HepG2 (cell line): ENCODE results near the gene DPF1. TPM values are rescaled to one million over a fixed set of nuclear protein-coding genes. Genes with fewer than 3 reads are reported as not detected.

ENCODE experiments used
- ATAD3A ChIP-seq: sonication (generic); formaldehyde crosslinking; IDR thresholded peaks from 2 replicates; pipeline ENCODE4 v1.4.0; 2020; ENCODE audit warnings: missing genetic modification reagents
- ATF4 ChIP-seq, 2 experiments: fragments of 450-650 bp in 1 of 2; sonication (generic) in 1 of 2; formaldehyde crosslinking; IDR thresholded peaks; 2 replicates each; pipeline versions ENCODE4 v1.5.0 to v1.8.0; 2020 to 2022; ENCODE audit warnings: mild to moderate bottlenecking in 1 of 2, missing genetic modification reagents in 1 of 2
- EP300 ChIP-seq, 3 experiments: sonication (generic) in 1 of 3; formaldehyde crosslinking in 1 of 3; IDR thresholded peaks; 2 replicates each; pipeline versions ENCODE4 v1.5.1 to v1.6.1; 2011 to 2020; ENCODE audit warnings: low read depth in 2 of 3, low read length in 2 of 3, borderline replicate concordance in 1 of 3, improper control_type of control experiment in 1 of 3, mild to moderate bottlenecking in 1 of 3, missing genetic modification reagents in 1 of 3, moderate library complexity in 1 of 3
- ETV5 ChIP-seq: IDR thresholded peaks from 2 replicates; pipeline ENCODE4 v1.6.1; 2018; ENCODE audit warnings: missing biosample characterization, missing genetic modification reagents, inconsistent platforms, borderline replicate concordance
- FOXC1 ChIP-seq: sonication (generic); formaldehyde crosslinking; IDR thresholded peaks from 2 replicates; pipeline ENCODE4 v1.8.0; 2022; ENCODE audit warnings: mild to moderate bottlenecking, missing genetic modification reagents, borderline replicate concordance
- GABPB1 ChIP-seq: IDR thresholded peaks from 2 replicates; pipeline ENCODE4 v1.6.1; 2016; ENCODE audit warnings: mild to moderate bottlenecking, missing genetic modification reagents, moderate library complexity, missing compliant biosample characterization
- GMEB2 ChIP-seq: IDR thresholded peaks from 2 replicates; pipeline ENCODE4 v1.6.1; 2016; ENCODE audit warnings: missing biosample characterization, missing genetic modification reagents, low read depth
- HOXA3 ChIP-seq: sonication (generic); formaldehyde crosslinking; IDR thresholded peaks from 2 replicates; pipeline ENCODE4 v1.5.0; 2020; ENCODE audit warnings: missing genetic modification reagents
- HOXA7 ChIP-seq: sonication (generic); formaldehyde crosslinking; IDR thresholded peaks from 2 replicates; pipeline ENCODE4 v1.8.1; 2022; ENCODE audit warnings: mild to moderate bottlenecking, missing genetic modification reagents, moderate library complexity
- KLF9 ChIP-seq: IDR thresholded peaks from 2 replicates; pipeline ENCODE4 v1.6.1; 2016; ENCODE audit warnings: low read depth
- NR2F1 ChIP-seq, 2 experiments: fragments of 450-650 bp in 1 of 2; formaldehyde crosslinking in 1 of 2; IDR thresholded peaks; 2 replicates each; pipeline versions ENCODE4 v1.5.0 to v1.6.1; 2016 to 2020; ENCODE audit warnings: mild to moderate bottlenecking in 1 of 2, missing compliant biosample characterization in 1 of 2, missing genetic modification reagents in 1 of 2, moderate library complexity in 1 of 2
- REL ChIP-seq: sonication (generic); formaldehyde crosslinking; conservative IDR thresholded peaks from 2 replicates; pipeline ENCODE4 v1.8.0; 2022; ENCODE audit warnings: mild to moderate bottlenecking, missing genetic modification reagents, moderate library complexity
- SPEN ChIP-seq: sonication (generic); formaldehyde crosslinking; IDR thresholded peaks from 2 replicates; pipeline ENCODE4 v1.5.1; 2020; ENCODE audit warnings: low read depth, mild to moderate bottlenecking, missing genetic modification reagents
- SYNCRIP ChIP-seq: fragments of 200-400 bp; formaldehyde crosslinking; IDR thresholded peaks from 2 replicates; pipeline ENCODE4 v1.6.1; 2018; ENCODE audit warnings: mild to moderate bottlenecking, low read depth, low read length; ENCODE audit not compliant: insufficient read depth
- TBX3 ChIP-seq: fragments of 450-650 bp; IDR thresholded peaks from 2 replicates; pipeline ENCODE4 v1.6.1; 2017; ENCODE audit warnings: antibody characterized with exemption, mild to moderate bottlenecking, inconsistent platforms, borderline replicate concordance
- TSC22D2 ChIP-seq: sonication (generic); formaldehyde crosslinking; IDR thresholded peaks from 2 replicates; pipeline ENCODE4 v1.5.1; 2020; ENCODE audit warnings: missing genetic modification reagents, mild to moderate bottlenecking, borderline replicate concordance
- YEATS2 ChIP-seq: sonication (generic); formaldehyde crosslinking; IDR thresholded peaks from 2 replicates; pipeline ENCODE4 v1.4.0; 2020; ENCODE audit warnings: missing genetic modification reagents, borderline replicate concordance
- ZBTB44 ChIP-seq: sonication (generic); formaldehyde crosslinking; IDR thresholded peaks from 2 replicates; pipeline ENCODE4 v1.4.0; 2020; ENCODE audit warnings: missing genetic modification reagents
- ZFP62 ChIP-seq: sonication (generic); formaldehyde crosslinking; IDR thresholded peaks from 2 replicates; pipeline ENCODE4 v1.4.0; 2020; ENCODE audit warnings: missing genetic modification reagents
- ZFP82 ChIP-seq: sonication (generic); formaldehyde crosslinking; IDR thresholded peaks from 2 replicates; pipeline ENCODE4 v1.5.1; 2020; ENCODE audit warnings: mild to moderate bottlenecking, missing genetic modification reagents, borderline replicate concordance
- ZNF430 ChIP-seq: sonication (generic); formaldehyde crosslinking; IDR thresholded peaks from 2 replicates; pipeline ENCODE4 v1.9.0; 2021; ENCODE audit warnings: mild to moderate bottlenecking, missing genetic modification reagents
- ZNF564 ChIP-seq: sonication (generic); formaldehyde crosslinking; IDR thresholded peaks from 2 replicates; pipeline ENCODE4 v1.8.1; 2023; ENCODE audit warnings: mild to moderate bottlenecking, missing genetic modification reagents
- ZNF576 ChIP-seq: sonication (generic); formaldehyde crosslinking; IDR thresholded peaks from 2 replicates; pipeline ENCODE4 v1.4.0; 2020; ENCODE audit warnings: mild to moderate bottlenecking, missing genetic modification reagents
- ZNF619 ChIP-seq: sonication (generic); formaldehyde crosslinking; IDR thresholded peaks from 2 replicates; pipeline ENCODE4 v1.4.0; 2020; ENCODE audit warnings: mild to moderate bottlenecking, missing genetic modification reagents
- ZNF776 ChIP-seq: sonication (generic); formaldehyde crosslinking; IDR thresholded peaks from 2 replicates; pipeline ENCODE4 v1.4.0; 2020; ENCODE audit warnings: mild to moderate bottlenecking, missing genetic modification reagents
- polyA plus RNA-seq, 8 experiments: library from polyadenylated mRNA; depleted of rRNA in 3 of 8; stranded (reverse) in 7 of 8; unstranded in 1 of 8; fragments of >200 nt; fragmentation: Illumina TruSeq in 4 of 8; extraction: Trizol in 4 of 8; gene quantifications; 2 replicates each; pipeline versions ENCODE4 v1.2.1 to v1.2.3, GENCODE V29; 2011 to 2016; ENCODE audit warnings: low read depth in 4 of 8, missing spikeins in 1 of 8, mixed read lengths in 1 of 8; ENCODE audit not compliant: insufficient read depth in 1 of 8
- total RNA-seq, 5 experiments: library from RNA; depleted of rRNA; stranded (reverse); fragments of >200 nt; fragmentation: Illumina TruSeq; extraction: Trizol; gene quantifications; 2 replicates each; pipeline ENCODE4 v1.2.3, GENCODE V29; 2016; ENCODE audit warnings: low read depth in 1 of 5

DPF1 gene
- total and polyA plus RNA-seq, 2 of the 13 experiments (the other 11 are each of a cell fraction or from before 2014, with no cell fraction given): 1.0 to 3.2 TPM

- TF ChIP-seq ZNF776 (CRISPR knock-in tag) (no peak), TSC22D2 (no peak), SYNCRIP (no peak), ZBTB44 (CRISPR knock-in tag) (no peak), ZNF430 (CRISPR knock-in tag) (no peak), SPEN (CRISPR knock-in tag) (no peak), ZFP62 (no peak), ATAD3A (CRISPR knock-in tag) (no peak), ZFP82 (no peak), REL (CRISPR knock-in tag) (no peak), HOXA7 (no peak), ZNF619 (CRISPR knock-in tag) (no peak), FOXC1 (no peak), ZNF576 (CRISPR knock-in tag) (no peak), YEATS2 (CRISPR knock-in tag) (0 out of 2 replicates have a peak, but pooled peaks have one; percentile 20), NR2F1 (CRISPR knock-in tag; IDR thresholded peaks at IDR 0.05) (0 out of 4 replicates have a peak, but pooled peaks of 1 of the 2 experiments have one; percentile 27), HOXA3 (CRISPR knock-in tag) (no peak), GABPB1 (CRISPR knock-in tag) (no peak), GMEB2 (CRISPR knock-in tag) (no peak), EP300 (IDR thresholded peaks at IDR 0.05; ENCODE audit: low read depth in 2 of 2, low read length in 2 of 2) (peak in 1 of 2 experiments; percentile 28; a peak in 1 of 4 replicates), EP300 (CRISPR knock-in tag; IDR thresholded peaks at IDR 0.05; ENCODE audit: borderline replicate concordance) (no peak), ATF4 (CRISPR knock-in tag; IDR thresholded peaks at IDR 0.05) (no peak), TBX3 (peak; percentile 55; the same call in 1 of the 2 replicates), KLF9 (no peak), ZNF564 (CRISPR knock-in tag) (no peak), ETV5 (CRISPR knock-in tag) (no peak)
Measured at GRCh38 chr19:38247734-38248268, 23.8 kb upstream of the DPF1 start (continued).
